Measurements from ENCODE around the gene TEK. TPM values are rescaled to one million over a fixed set of nuclear protein-coding genes. Genes with fewer than 3 reads are reported as not detected.
A peak's percentile ranks its signal among the peaks of the same experiment; 100 is the strongest.

TEK gene
- total and polyA plus RNA-seq, 3 donors from 2014 or later, result 3.2 to 3.9 (median 3.7) TPM

- no peak overlapping the region for H3K27ac ChIP-seq
- no peaks in the 10 kb centered on the region for H3K27me3 ChIP-seq
- no peaks in the 10 kb centered on the region for H3K9me3 ChIP-seq
- no peak overlapping the region for H3K4me3 ChIP-seq
- 72 to 80% methylated on average over 8 to 10 of the region's 10 CpGs for WGBS, 2 donors
- DNase-seq, result no peak
- no peaks in the 10 kb centered on the region for H3K4me1 ChIP-seq
- intact Hi-C loops (cut with DNase I; ENCODE audit: low total_unique reads), result no loop called here
- TF ChIP-seq POLR2A (IDR thresholded peaks at IDR 0.05), result no peak
- no peak for TF ChIP-seq CTCF (IDR thresholded peaks at IDR 0.05)
- H3K36me3 ChIP-seq (ENCODE audit: low read depth, missing control alignments), result no peaks in the 10 kb centered on the region
Measured at GRCh38 chr9:27117489-27118135, 8.6 kb downstream of the TEK start.

- Histone ChIP-seq H3K36me3 (ENCODE audit: low read depth, missing control alignments) (no peaks in the 10 kb centered on the region), H3K4me3 (no peak overlapping the region), H3K27me3 (no peaks in the 10 kb centered on the region), H3K9me3 (no peaks in the 10 kb centered on the region), H3K4me1 (no peaks in the 10 kb centered on the region), H3K27ac (no peak overlapping the region)
- DNase-seq, result no peak
- no peak for TF ChIP-seq CTCF (IDR thresholded peaks at IDR 0.05)
- TF ChIP-seq POLR2A (IDR thresholded peaks at IDR 0.05), result no peak
- 87 to 90% methylated on average over 6 of the region's 6 CpGs for WGBS, 2 donors
- intact Hi-C loops (cut with DNase I; ENCODE audit: low total_unique reads), result no loop called here
Measured at GRCh38 chr9:27118916-27119315, 9.9 kb downstream of the TEK start.

- no peaks in the 10 kb centered on the region for H3K27me3 ChIP-seq
- TF ChIP-seq POLR2A (IDR thresholded peaks at IDR 0.05) (no peak), CTCF (IDR thresholded peaks at IDR 0.05) (no peak)
- no peak for DNase-seq
- H3K4me3 ChIP-seq, result no peak overlapping the region
- WGBS, 2 donors, result 79 to 98% methylated on average over 3 of the region's 3 CpGs
- no peaks in the 10 kb centered on the region for H3K4me1 ChIP-seq
- H3K9me3 ChIP-seq, result no peaks in the 10 kb centered on the region
- intact Hi-C loops (cut with DNase I; ENCODE audit: low total_unique reads), result no loop called here
- no peaks in the 10 kb centered on the region for H3K36me3 ChIP-seq (ENCODE audit: low read depth, missing control alignments)
- H3K27ac ChIP-seq, result no peak overlapping the region
Measured at GRCh38 chr9:27124151-27124550, 15.1 kb downstream of the TEK start.

- peak; percentile 30 for DNase-seq
- Histone ChIP-seq H3K27me3 (no peaks in the 10 kb centered on the region), H3K36me3 (ENCODE audit: low read depth, missing control alignments) (no peaks in the 10 kb centered on the region), H3K4me1 (no peaks in the 10 kb centered on the region), H3K9me3 (no peaks in the 10 kb centered on the region), H3K27ac (no peak overlapping the region), H3K4me3 (no peak overlapping the region)
- WGBS, 2 donors, result 51 to 68% methylated on average over 4 of the region's 4 CpGs
- TF ChIP-seq CTCF (IDR thresholded peaks at IDR 0.05) (no peak), POLR2A (IDR thresholded peaks at IDR 0.05) (no peak)
- intact Hi-C loops (cut with DNase I; ENCODE audit: low total_unique reads), result no loop called here
Measured at GRCh38 chr9:27125030-27125429, 16.0 kb downstream of the TEK start.

- Histone ChIP-seq H3K27ac (no peak overlapping the region), H3K27me3 (no peaks in the 10 kb centered on the region), H3K4me3 (no peak overlapping the region), H3K9me3 (no peaks in the 10 kb centered on the region), H3K4me1 (no peaks in the 10 kb centered on the region), H3K36me3 (ENCODE audit: low read depth, missing control alignments) (no peaks in the 10 kb centered on the region)
- intact Hi-C loops (cut with DNase I; ENCODE audit: low total_unique reads), result no loop called here
- TF ChIP-seq CTCF (IDR thresholded peaks at IDR 0.05), result no peak
- TF ChIP-seq POLR2A (IDR thresholded peaks at IDR 0.05), result no peak
- DNase-seq, result no peak
- WGBS, 2 donors, result 88 to 93% methylated on average over 5 of the region's 5 CpGs
Measured at GRCh38 chr9:27125936-27126335, 16.9 kb downstream of the TEK start.

Measured in testis (tissue), 3 donors.